Choroid plexus epithelial cell (primary cell): ENCODE results near the gene TMPRSS2.

ENCODE experiments used
- DNase-seq: peaks from one replicate; pipeline ENCODE4 v3.0.0-alpha.2; 2010; ENCODE audit warnings: low read depth
- H3K4me3 ChIP-seq: 2 replicates; pipeline ENCODE4 v1.5.1; 2011; ENCODE audit warnings: low read depth, mild to moderate bottlenecking, control low read depth, low read length, moderate library complexity
- TF ChIP-seq, protein P1 (sequence below): conservative IDR thresholded peaks from 2 replicates; pipeline ENCODE4 v1.5.1; 2011; ENCODE audit warnings: low read depth, mild to moderate bottlenecking, control low read depth, inconsistent platforms, low read length, moderate library complexity

Gene TMPRSS2

DNA sequence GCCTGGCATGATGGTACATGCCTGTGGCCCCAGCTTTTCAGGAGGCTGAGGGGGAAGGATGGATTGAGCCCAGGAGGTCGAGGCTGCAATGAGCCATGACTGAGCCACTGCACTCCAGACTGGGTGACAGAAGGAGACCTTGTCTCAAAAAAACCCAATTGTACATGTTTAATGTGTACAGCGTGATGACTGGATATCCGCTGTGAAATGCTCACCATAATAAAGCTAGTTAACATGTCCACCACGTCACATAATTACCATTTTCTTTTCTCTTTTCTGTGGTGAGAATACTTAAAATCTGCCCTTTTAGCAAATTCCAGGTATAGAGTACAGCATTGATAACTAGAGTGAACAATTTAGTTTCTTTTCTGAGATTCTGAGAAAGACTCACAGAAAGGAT, 24.0 kb downstream of the TMPRSS2 start:
- DNase-seq: no peak
- TF ChIP-seq, protein P1, sequence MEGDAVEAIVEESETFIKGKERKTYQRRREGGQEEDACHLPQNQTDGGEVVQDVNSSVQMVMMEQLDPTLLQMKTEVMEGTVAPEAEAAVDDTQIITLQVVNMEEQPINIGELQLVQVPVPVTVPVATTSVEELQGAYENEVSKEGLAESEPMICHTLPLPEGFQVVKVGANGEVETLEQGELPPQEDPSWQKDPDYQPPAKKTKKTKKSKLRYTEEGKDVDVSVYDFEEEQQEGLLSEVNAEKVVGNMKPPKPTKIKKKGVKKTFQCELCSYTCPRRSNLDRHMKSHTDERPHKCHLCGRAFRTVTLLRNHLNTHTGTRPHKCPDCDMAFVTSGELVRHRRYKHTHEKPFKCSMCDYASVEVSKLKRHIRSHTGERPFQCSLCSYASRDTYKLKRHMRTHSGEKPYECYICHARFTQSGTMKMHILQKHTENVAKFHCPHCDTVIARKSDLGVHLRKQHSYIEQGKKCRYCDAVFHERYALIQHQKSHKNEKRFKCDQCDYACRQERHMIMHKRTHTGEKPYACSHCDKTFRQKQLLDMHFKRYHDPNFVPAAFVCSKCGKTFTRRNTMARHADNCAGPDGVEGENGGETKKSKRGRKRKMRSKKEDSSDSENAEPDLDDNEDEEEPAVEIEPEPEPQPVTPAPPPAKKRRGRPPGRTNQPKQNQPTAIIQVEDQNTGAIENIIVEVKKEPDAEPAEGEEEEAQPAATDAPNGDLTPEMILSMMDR: no peak
- no peak overlapping the region for H3K4me3 ChIP-seq

DNA sequence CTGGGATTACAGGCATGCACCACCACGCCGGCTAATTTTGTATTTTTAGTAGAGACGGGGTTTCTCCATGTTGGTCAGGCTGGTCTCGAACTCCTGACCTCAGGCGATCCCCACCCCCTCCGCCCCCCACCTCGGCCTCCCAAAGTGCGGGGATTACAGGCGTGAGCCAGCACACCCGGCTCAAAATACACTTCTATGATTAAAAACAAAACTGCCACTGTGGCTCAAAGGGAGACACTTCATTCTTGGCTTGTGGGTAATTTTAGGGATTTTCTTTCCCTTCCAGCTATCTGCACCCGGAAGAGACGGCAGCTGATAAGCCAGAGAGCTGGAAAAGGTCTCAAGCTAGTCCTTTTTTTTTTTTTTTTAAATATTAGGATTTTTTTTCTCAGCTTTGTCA, 24.5 kb downstream of the TMPRSS2 start:
- DNase-seq: no peak
- TF ChIP-seq, protein P1: no peak

DNA sequence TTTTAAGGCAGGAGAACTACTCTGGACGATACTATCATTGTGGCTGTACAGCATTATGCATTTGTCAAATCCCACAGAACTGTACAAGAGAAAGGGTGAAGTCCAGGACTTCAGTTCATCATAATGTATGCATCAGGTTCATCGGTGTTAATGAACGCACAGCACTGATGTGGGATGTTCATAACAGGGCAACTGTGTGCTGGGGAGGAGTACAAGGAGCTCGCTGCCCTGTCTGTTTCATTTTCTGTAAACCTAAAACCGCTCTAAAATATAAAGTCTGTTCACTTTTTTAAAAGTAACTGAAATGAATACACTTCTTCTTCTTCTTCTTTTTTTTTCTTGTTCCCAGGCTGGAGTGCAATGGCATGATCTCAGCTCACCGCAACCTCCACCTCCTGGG, 25.0 kb downstream of the TMPRSS2 start:
- TF ChIP-seq, protein P1: no peak
- no peak overlapping the region for H3K4me3 ChIP-seq
- DNase-seq: no peak

More for the DNA sequence above, 24.5 kb downstream of the TMPRSS2 start:
- H3K4me3 ChIP-seq: no peak overlapping the region

DNA sequence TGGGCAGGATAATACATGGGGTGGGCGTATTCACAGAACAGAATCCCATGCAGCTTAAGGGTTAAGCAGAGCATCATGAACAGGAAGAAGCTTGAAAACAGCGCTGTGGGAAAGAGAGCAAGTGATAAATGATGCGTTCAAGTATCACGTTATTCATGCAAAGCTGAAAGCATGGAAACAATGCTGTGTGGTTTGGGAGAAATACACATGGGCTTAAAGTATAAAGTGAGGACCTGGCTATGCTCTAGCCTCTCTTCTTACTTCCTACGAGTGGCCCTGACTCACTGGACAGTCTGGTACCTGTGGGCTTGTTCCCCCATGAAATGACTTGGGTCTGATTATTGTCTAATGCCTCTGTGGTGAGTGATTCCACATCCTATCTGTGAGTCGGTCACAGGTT, 25.7 kb downstream of the TMPRSS2 start:
- H3K4me3 ChIP-seq: no peak overlapping the region
- DNase-seq: peak; percentile 28
- TF ChIP-seq, protein P1: no peak

DNA sequence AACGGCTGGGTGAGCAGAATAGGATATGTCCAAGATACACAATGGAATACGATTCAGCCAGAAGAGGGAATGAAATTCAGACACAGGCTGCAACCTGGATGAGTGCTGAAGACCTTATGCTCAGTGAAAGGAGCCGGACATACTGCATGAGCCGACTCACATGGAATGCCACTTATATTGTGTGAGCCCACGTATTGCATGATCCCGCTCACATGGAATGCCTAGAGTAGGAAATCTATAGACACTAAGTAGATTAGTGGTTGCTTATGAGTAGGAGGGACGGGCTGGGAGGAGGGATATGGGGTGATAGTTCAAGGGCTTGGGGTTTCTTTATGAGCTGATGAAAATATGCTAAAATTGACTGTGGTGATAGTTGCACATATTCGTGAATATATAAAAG, 26.8 kb downstream of the TMPRSS2 start:
- no peak overlapping the region for H3K4me3 ChIP-seq
- DNase-seq: no peak
- TF ChIP-seq, protein P1: no peak

- H3K4me3 ChIP-seq: no peak overlapping the region
- no peak for DNase-seq
- TF ChIP-seq, protein P1: no peak
Observed at GRCh38 chr21:41480086-41480690, 27.8 kb downstream of the TMPRSS2 start.

GRCh38 chr21:41479686-41480085, 28.3 kb downstream of the TMPRSS2 start:
- no peak for DNase-seq
- TF ChIP-seq, protein P1: no peak
- no peak overlapping the region for H3K4me3 ChIP-seq
